Brain microvascular endothelial cell (primary cell): ENCODE data around the gene DDX46.

ENCODE experiments used
- DNase-seq: peaks from one replicate; pipeline ENCODE4 v3.0.0-alpha.2; 2020
- H3K27ac ChIP-seq: fragments of 250-450 bp; sonication (Bioruptor Pico); 2 replicates; pipeline ENCODE4 v1.5.1; 2020; ENCODE audit warnings: mild to moderate bottlenecking, moderate library complexity
- H3K27me3 ChIP-seq: fragments of 250-450 bp; sonication (Bioruptor Pico); replicated peaks from 2 replicates; pipeline ENCODE4 v1.5.1; 2020; ENCODE audit warnings: mild to moderate bottlenecking
- H3K36me3 ChIP-seq: fragments of 250-450 bp; sonication (Bioruptor Pico); replicated peaks from 2 replicates; pipeline ENCODE4 v1.5.1; 2020; ENCODE audit warnings: mild to moderate bottlenecking
- H3K4me3 ChIP-seq: 2 replicates; pipeline ENCODE4 v1.5.1; 2011; ENCODE audit warnings: low read depth, mild to moderate bottlenecking, control low read depth, low read length, moderate library complexity
- CTCF ChIP-seq: IDR thresholded peaks from 2 replicates; pipeline ENCODE4 v1.5.1; 2011; ENCODE audit warnings: low read depth, mild to moderate bottlenecking, moderate library complexity, low read length, control low read depth, inconsistent platforms; ENCODE audit errors: missing control alignments
- in situ Hi-C: cut with HindIII; loops from 2 replicates; pipeline ENCODE4 v1.10.0; 2017; ENCODE audit warnings: low sequenced_read_pairs, low pct_ligation_motif_present

Gene DDX46

GRCh38 chr5:134732819-134733218 lies 25.8 kb upstream of the DDX46 start:
- Histone ChIP-seq H3K4me3 (no peak overlapping the region), H3K27me3 (no peaks in the 10 kb centered on the region), H3K27ac (no peak overlapping the region), H3K36me3 (no peaks in the 10 kb centered on the region)
- no peak for DNase-seq
- in situ Hi-C loops, result no loop called here
- TF ChIP-seq CTCF, result no peak

GRCh38 chr5:134735243-134735642 lies 23.3 kb upstream of the DDX46 start:
- in situ Hi-C loops, result no loop called here
- Histone ChIP-seq H3K27ac (no peak overlapping the region), H3K36me3 (no peaks in the 10 kb centered on the region), H3K4me3 (no peak overlapping the region), H3K27me3 (no peaks in the 10 kb centered on the region)
- TF ChIP-seq CTCF, result no peak
- DNase-seq, result no peak

GRCh38 chr5:134736173-134736812 lies 22.3 kb upstream of the DDX46 start:
- H3K36me3 ChIP-seq, result no peaks in the 10 kb centered on the region
- in situ Hi-C loops, result no loop called here
- H3K27me3 ChIP-seq, result no peaks in the 10 kb centered on the region
- H3K27ac ChIP-seq, result no peak overlapping the region
- no peak overlapping the region for H3K4me3 ChIP-seq
- TF ChIP-seq CTCF, result no peak
- DNase-seq, result no peak

- in situ Hi-C loops, result no loop called here
- H3K4me3 ChIP-seq, result peak within 1 kb of the TSS; percentile 89
- peak within 1 kb of the TSS; percentile 76 for H3K27ac ChIP-seq
- DNase-seq, result peak; percentile 97
- no peaks in the 10 kb centered on the region for H3K27me3 ChIP-seq
- peak; percentile 78 for TF ChIP-seq CTCF
- H3K36me3 ChIP-seq, result peaks cover 9% of the 10 kb centered on the region
These were observed 20.2 kb upstream of the DDX46 start, which contains the start of gene CAMLG for GRCh38 chr5:134738133-134738962. CAMLG (plus strand) TSS chr5:134738548; CDS start chr5:134738621, 73 bp downstream.

GRCh38 chr5:134738963-134739661 lies 19.5 kb upstream of the DDX46 start:
- in situ Hi-C loops, result no loop called here
- no peaks in the 10 kb centered on the region for H3K27me3 ChIP-seq

More at GRCh38 chr5:134738963-134739661, 19.5 kb upstream of the DDX46 start:
- Histone ChIP-seq H3K4me3 (peak overlapping the region; percentile 89), H3K36me3 (peaks cover 9% of the 10 kb centered on the region), H3K27ac (peak overlapping the region; percentile 76)
- peak; percentile 35 for DNase-seq
- TF ChIP-seq CTCF, result peak; percentile 32
